Prostate gland (tissue), 2 donors: ENCODE measurements around the gene TMEM52B.

Experiments used
- CTCF ChIP-seq, 4 experiments: fragments of 200-600 bp in 2 of 4; fragments of 450-650 bp in 2 of 4; sonication (generic) in 2 of 4; IDR thresholded peaks; 1 replicate in 3 of 4; 2 replicates in 1 of 4; pipeline ENCODE4 v1.5.1; 2016 to 2019; ENCODE audit warnings: antibody characterized with exemption in 4 of 4, mild to moderate bottlenecking in 2 of 4, moderate library complexity in 2 of 4
- POLR2AphosphoS5 ChIP-seq: sonication (generic); formaldehyde crosslinking; IDR thresholded peaks from one replicate; pipeline ENCODE4 v1.6.1; 2017; ENCODE audit warnings: antibody characterized with exemption

GRCh38 chr12:10165421-10165820, 13.4 kb upstream of the TMEM52B start:
- TF ChIP-seq CTCF (IDR thresholded peaks at IDR 0.05) (no peak), POLR2AphosphoS5 (no peak)
